ENCODE results near the gene MYH10.

DNA sequence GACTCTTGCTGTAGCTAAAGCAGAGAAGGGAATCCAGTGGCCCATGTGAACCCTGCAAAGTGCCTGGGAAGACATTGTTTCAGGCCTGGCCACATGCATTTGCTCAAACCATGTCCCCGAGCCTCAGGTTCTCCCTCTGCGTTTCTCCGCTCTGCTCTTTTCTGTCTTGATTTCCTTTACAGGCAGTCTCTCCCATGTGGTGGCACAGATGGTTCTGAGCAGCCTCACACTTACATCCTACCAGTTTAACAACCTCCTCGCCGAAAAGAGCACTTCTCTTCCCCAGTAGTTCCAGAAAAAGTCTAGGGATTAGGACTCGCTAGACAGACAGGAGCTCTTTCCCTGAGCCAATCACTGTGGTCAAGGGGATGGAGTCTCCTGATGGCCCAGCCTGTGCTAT lies 28.3 kb upstream of the MYH10 start:
- TF ChIP-seq, protein P1, sequence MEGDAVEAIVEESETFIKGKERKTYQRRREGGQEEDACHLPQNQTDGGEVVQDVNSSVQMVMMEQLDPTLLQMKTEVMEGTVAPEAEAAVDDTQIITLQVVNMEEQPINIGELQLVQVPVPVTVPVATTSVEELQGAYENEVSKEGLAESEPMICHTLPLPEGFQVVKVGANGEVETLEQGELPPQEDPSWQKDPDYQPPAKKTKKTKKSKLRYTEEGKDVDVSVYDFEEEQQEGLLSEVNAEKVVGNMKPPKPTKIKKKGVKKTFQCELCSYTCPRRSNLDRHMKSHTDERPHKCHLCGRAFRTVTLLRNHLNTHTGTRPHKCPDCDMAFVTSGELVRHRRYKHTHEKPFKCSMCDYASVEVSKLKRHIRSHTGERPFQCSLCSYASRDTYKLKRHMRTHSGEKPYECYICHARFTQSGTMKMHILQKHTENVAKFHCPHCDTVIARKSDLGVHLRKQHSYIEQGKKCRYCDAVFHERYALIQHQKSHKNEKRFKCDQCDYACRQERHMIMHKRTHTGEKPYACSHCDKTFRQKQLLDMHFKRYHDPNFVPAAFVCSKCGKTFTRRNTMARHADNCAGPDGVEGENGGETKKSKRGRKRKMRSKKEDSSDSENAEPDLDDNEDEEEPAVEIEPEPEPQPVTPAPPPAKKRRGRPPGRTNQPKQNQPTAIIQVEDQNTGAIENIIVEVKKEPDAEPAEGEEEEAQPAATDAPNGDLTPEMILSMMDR (IDR thresholded peaks at IDR 0.05), result no peak
- TF ChIP-seq POLR2A (IDR thresholded peaks at IDR 0.05), result no peak
